ENCODE measurements around the gene KRT86. TPM values are rescaled to one million over a fixed set of nuclear protein-coding genes. Genes with fewer than 3 reads are reported as not detected.

KRT86 gene
- total and polyA plus RNA-seq, 9 of the 15 experiments (the other 6 are each of a cell fraction or from before 2014, with no cell fraction given) = not detected

- TF ChIP-seq CEBPZ (IDR thresholded peaks at IDR 0.05; ENCODE audit: borderline replicate concordance, low read depth, low read length) (no peak), VEZF1 (CRISPR knock-in tag; IDR thresholded peaks at IDR 0.05) (no peak), KDM5B (IDR thresholded peaks at IDR 0.05; ENCODE audit: insufficient replicate concordance, low read depth, low read length) (no peak), TBL1XR1 (IDR thresholded peaks at IDR 0.05; ENCODE audit: low read length in 2 of 2) (no peak), NFE2L1 (tag; IDR thresholded peaks at IDR 0.05; ENCODE audit: borderline replicate concordance, low read depth) (no peak), NR1H2 (CRISPR knock-in tag; IDR thresholded peaks at IDR 0.05) (no peak)
Measured at GRCh38 chr12:52254965-52255751, 19.3 kb upstream of the KRT86 start (continued).
